GM04504 (cell line): ENCODE measurements around the gene MTFMT.

Source experiments
- DNase-seq: peaks from one replicate; pipeline ENCODE4 v3.0.0-alpha.2; 2012; ENCODE audit warnings: low read depth

MTFMT gene

DNA sequence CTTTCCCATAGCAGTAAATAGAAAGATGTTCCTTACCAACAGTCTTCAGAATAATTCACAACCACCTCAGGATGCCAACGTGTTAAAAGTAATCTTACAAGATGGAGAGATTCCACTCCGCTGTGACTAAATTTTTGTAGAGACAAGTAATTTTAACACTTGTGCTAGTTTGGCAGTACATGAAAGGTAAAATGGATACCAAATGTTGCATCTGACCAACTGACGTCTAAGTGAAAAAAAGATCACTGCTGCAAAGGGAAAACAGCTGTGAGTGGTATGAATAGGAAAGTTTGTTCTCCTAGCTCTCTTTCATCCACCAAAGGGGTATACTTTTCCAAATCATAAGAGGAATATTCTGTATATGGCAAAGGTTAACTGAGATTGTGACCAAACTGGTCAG, 42.3 kb downstream of the MTFMT start:
- DNase-seq, result peak; percentile 10

DNA sequence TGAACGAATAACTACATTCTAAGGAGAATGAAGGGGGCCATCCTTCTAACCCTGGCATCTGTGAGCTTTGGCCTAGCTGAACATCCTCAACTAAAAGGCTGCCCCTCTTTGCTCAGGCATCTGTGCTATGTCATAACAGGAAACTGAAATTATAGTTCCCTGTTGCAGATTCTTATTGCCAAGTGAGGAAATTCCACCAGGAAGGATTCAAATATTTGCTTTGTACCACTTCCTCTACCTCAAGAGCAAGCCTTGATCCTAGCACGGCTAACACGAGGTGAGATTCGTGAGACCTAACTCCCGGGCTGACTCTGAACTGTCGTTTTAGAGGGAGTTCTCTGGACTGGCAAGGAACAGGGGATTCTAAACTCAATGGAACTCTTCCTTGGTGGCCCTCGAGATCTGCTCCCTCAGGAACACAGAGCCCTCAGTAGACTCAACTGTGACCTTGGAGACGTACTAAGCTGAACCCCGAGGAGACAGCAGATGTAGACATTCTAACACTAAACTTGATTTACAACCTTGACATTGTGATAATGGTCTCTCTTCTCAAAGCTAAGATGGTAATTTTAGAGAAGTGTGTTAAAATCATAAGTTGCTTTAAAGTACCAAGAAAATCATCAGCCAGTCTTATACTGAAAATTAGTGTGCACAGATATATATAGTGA, 43.9 kb downstream of the MTFMT start:
- peak; percentile 27 for DNase-seq

DNA sequence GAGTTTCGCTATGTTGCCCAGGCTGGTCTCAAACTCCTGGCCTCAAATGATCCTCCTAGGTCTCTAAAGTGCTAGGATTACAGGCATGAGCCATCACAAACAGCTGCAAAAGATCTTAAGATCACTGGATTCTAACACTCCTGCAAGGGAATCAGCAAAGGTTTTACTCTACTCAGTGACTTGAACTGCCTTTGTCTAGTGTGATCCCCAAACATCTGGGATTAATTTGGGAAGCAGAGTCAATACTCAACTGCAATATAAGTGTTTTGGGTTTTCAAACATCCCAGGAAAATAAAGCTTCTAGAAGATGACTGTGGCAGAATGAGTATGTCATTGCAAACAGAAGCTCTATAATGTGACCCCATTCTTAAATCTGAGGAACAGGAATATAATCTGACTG, 47.0 kb downstream of the MTFMT start:
- peak; percentile 24 for DNase-seq

DNA sequence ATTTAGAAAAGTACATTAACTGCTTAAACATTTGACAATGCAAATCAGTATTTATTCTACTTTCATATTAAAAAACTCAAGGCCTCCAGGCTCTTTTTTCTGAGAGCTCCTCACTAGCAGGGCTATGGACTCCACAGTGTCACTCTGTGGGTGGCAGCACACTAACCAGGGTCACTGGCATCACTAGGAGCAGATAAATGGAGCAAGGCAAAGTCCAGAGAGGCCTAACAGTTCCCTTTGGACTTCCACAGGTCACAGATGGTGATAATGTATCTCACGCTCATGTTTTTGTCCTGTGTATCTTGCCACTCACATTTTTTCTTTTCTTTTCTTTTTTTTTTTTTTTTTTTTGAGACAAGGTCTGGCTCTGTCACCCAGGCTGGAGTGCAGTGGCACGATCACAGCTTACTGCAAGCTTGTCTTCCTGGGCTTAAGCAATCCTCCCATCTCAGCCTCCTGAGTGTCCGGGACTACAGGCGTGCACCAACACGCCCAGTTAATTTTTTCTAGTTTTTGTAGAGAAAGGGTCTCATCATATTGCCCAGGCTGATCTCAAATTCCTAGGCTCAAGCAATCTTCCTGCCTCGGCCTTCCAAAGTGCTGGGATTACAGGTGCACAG, 47.5 kb downstream of the MTFMT start:
- DNase-seq, result no peak

DNA sequence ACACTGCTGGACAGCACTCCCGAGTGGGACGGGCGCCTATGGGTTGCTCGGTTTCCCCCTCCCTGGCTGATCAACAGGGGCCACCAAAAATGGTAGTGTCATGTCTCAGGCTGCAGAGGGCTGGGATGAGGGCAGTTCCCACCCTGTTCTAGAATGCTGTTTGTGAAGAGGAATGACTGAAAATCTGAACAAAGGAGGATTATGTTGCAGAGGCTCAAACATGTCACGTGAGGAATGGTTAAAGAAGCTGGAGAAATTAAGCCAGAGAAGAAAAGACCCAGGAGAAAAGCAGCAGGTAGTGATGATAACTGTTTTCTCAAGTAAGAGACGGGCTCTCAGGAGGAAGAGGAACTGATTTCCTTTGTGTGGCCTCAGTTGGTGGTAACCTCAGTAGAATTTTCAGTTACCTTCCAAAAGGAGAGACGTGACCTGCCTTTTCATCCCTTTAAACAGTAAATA, 50.2 kb downstream of the MTFMT start:
- DNase-seq, result no peak

DNA sequence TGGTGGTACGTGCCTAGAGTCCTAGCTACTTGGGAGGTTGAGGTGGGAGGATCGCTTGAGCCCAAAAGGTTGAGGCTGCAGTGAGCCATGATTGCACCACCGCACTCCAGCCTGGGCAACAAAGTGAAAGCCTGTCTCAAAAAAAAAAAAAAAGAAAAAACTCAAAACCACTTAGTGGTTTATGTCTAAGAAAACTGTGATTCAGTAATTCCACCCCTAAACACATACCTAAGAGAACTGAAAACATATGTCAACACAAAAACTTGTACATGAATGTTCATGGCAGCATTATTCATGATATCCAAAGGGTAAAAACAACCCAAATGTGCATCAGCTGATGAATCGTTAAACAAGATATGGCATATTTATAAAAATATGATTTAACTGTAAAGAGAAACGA, 54.0 kb downstream of the MTFMT start:
- DNase-seq, result no peak

DNA sequence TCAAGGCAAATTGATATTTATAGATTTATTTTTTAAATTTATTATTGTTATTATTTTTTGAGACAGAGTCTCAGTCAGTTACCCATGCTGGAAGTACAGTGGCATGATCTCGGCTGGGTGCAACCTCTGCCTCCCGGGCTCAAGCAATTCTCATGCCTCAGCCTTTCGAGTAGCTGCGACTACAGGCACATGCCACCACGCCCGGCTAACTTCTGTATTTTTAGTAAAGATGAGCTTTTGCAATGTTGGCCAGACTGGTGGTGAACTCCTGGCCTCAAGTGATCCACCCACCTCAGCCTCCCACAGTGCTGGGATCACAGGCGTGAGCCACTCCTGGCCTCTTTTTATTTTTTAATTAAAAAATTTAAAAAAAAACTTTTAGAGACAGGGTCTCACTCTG, 58.7 kb downstream of the MTFMT start:
- no peak for DNase-seq

DNA sequence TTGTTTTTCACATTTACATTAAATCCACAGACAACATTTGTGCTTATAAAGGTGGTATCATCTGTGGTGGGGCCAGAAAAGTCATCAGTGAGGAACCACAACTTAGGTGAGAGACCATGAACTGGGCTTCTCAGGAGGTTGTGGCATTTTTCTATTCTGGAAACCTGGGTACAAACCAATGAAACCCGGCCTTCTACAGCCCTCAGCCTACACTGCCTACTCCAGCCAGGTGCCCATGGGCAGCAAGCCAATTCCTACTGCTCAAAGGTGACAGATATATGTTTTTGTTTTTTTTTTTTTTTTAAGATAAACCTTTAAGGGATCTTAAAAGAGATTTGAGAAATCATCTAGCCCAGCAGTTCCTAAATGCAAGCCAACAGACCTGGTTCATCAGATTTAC, 60.0 kb downstream of the MTFMT start:
- no peak for DNase-seq

DNA sequence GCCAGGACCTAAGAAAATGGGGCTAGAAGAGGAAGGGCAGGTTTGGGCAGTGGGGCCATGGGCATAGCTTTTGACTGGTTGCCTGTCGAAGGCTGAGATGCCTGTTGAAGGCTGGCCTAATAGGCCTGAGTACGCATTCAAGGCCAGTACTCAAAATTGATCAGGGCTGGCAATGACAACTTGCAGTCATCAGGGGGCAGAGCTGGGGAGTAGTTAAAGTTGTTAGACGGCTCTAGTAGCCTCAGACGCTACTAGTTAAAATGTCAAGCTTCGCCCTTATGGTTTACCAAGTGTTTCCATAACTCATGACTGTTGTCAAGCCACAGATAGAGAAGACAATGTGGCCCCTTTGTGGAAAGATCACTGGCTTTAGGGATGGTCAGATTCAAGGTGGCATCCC, 68.4 kb downstream of the MTFMT start:
- DNase-seq, result no peak

DNA sequence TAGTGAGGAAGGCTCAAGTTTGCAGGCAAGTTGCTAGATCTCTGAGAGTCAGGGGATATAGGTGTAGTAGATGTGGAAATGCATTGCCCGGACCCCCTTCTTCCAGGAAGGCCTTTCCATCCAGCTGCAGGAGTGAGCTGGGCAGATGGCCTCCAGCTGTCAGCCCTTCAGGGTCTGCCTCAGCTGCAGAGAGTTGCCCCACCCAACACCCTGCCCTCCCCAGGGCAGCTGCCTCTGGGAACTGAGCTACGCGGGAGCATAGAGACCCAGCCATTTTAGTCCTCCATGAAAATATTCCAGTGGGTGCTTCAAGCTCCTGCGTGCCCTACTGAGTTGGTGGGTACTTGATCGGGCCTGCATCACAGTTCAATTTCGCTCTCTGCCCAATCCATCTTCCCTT, 69.3 kb downstream of the MTFMT start:
- no peak for DNase-seq

DNA sequence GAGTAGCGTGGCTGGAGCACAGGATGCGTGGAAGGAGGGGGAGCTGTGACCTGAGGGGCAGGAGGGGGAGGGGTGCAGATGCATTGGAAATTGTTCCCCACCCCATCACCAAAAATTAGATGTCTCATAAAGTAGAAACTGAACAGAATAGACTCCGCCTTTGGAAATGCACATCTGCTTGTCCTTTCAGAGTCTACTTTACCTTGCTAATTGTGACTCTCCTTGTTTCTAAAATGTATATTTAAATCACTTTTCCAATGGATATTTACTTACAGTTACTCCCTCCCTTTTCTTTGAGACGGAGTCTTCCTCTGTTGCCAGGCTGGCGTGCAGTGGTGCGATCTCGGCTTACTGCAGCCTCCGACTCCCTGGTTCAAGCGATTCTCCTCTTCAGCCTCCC, 70.3 kb downstream of the MTFMT start:
- no peak for DNase-seq

DNA sequence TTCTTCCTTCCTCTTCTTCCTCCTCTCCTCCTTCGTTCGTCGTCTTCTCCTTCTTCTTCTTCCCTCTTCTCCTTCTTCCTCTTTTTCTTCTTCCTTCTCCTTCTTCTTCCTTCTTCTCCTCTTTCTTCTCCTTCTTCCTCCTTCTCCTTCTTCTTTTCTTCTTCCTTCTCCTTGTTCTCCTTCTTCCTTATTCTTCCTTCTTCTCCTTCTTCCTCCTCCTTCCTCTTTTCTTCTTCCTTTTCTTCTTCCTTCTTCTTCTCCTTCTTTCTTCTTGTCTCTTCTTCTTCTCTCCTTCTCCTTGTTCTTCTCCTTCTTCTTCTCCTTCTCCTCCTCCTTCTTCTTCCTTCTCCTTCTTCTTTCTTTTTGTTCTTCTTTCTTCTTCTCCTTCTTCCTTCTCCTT, 75.0 kb downstream of the MTFMT start:
- no peak for DNase-seq

DNA sequence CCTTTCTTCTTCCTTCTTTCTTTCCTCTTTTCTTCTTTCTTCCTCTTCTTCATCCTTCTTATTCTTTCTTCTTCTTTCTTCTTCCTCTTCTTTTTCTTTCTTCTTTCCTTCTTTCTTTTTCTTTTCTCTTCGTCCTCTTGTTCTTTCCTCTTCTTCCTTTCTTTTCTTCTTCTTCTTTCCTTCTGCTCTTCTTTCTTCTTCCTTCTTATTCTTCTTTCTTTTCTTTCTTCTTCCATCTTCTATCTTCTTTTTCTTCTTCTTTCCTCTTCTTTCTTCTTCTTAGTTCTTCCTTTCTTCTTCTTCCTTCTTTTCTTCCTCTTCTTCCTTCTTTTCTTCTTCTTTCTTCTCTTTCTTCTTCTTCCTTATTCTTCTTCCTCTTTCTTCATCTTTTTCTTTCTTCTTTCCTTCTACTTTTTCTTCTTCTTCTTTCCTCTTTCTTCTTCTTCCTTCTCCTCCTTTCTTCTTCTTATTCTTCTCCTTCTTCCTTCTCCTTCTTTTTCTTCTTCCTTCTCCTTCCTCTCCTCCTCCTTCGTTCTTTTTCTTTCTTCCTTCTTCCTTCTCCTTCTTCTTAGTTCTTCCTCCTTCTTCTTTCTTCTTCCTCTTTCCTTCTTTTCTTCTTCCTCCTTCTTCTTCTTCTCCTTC, 77.5 kb downstream of the MTFMT start:
- no peak for DNase-seq
